ENCODE data around the gene FOXD4. TPM values are rescaled to one million over a fixed set of nuclear protein-coding genes. Genes with fewer than 3 reads are reported as not detected.
A peak's percentile ranks its signal among the peaks of the same experiment; 100 is the strongest.
"Not testable (repeated sequence)": the region's sequence is repeated elsewhere in the genome, so short reads cannot be mapped to it uniquely, and the experiment has no call there.

Gene FOXD4
- total RNA-seq = 0.28 TPM

DNA sequence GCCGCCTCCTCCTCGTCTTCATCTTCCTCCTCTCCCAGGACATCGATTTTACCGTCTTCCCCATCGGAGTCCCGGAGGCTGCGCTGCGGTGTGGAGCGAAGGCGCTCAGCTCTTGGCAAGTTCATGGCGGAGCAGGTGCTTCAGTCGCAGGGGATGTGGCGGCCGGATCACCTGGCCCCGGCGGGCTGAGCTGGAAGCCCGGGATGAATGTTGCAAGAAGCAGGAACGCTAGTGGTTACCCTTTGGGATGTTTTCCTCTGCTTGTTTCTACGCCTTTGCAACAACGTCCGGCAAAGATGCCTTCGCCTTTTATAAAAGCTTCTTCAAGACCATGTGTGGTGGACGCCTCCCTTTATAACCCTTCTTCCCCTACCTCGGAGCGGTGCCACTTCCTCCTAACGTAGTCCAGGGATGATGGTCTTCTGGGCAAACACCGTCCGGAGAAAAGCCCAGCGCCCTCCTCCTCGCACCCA is at the start of gene FOXD4:
FOXD4 (minus strand) TSS at position 423 of the 473 bp plus-strand sequence; CDS start at position 125, 298 bp downstream.
- ATAC-seq = not testable (repeated sequence)

- ATAC-seq = not testable (repeated sequence)
These were observed 41.7 kb upstream of the FOXD4 start for GRCh38 chr9:159871-160270.

DNA sequence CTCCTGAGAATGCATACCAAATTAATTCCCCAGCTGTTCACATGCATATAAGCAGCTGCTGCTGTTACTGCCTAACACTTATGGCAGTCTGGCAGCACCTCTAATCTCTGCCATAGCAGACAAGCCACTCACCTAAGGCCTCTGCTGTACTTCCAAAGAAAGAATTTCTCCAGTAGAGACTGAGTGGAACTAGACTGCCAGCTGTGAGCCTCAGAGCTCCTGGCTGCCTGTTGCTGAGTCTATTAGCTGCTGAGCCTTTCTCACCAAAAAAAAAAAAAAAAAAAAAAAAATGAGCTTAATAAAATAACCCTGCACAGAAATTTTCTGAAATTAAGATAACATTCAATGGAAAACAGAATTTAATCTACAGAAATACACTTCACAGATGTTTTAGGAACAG is 33.0 kb upstream of the FOXD4 start:
- not testable (repeated sequence) for ATAC-seq

DNA sequence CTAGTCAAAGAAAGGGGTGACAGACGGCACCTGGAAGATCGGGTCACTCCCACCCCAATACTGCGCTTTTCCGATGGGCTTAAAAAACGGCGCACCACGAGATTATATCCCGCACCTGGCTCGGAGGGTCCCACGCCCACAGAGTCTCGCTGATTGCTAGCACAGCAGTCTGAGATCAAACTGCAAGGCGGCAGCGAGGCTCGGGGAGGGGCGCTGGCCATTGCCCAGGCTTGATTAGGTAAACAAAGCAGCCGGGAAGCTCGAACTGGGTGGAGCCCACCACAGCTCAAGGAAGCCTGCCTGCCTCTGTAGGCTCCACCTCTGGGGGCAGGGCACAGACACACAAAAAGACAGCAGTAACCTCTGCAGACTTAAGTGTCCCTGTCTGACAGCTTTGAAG is 21.7 kb upstream of the FOXD4 start:
- ATAC-seq = not testable (repeated sequence)

DNA sequence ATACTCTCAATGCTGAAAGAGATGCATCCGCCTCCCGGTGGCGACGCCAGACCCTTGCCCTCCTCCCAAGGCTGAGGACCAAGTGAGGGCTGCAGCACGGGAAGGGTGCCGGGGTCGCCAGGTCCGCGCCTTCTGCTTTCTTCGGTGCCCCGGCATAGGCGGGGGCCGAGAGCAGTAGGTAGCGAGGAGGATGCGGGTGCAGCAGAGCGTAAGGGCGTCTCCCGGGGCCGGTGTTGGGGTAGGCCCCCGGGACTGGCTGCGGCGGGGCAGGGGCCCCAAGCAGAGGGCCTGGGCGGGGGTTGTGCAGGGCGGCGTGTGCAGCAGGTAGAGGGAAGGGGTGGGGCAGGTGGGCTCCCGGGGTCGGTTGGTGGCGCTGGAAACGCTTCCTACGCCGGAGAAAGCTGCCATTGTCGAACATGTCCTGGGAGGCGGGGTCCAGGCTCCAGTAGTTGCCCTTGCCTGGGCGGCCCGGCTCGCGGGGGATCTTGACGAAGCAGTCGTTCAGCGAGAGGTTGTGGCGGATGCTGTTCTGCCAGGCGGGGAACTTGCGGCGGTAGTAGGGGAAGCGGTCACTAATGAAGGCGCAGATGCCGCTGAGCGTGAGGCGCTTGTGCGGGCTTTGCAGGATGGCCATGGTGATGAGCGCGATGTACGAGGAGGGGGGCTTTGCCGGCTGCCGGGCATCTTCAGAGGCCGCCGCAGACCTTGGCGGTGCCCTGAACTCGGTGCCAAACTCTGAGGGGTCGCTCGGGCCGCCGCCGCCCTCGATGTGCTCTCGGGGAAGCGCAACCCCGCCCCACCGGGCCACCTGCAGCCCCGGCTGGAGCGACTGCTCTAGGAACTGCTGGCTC is 848 bp downstream of the FOXD4 start:
- not testable (repeated sequence) for ATAC-seq

DNA sequence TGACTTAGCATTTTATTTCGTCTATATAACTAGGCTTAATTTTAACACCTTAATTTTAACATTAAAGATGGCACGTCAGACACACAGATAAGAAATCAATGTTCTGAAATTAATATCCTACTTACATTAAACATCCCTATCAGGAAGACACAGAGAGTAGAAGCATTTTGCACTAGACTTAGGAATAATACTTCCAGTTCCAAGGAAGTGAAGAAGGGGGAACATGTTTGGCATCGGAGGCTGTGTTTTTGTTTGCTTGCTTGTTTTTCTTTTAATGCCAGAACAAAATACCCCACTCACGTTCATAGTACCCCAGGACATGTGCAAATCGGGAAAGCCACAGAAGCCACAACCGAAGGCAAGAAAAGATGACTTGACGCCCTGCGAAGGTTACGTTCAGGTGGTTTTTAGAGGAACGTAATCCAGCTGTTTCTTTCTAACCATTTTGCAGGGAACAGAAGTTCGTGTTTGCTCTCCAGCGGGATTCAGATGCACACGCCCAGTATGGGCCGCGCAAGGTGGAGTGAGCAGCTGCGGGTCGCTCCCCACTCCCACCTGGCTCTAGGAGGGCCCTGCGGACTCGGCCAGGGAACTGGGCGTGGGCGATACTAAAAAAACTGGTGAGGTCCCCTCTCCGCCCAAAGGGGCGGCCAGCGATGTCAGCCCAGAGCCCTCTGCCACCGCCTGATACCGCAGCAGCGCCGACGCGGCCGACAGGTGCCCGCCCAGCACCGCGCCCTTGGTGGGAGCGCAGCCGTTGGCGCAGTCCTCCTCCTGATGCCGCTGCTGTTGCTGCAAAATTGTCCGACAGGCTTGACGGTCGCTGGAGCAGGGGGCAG is 1.8 kb downstream of the FOXD4 start:
- ATAC-seq = not testable (repeated sequence)

DNA sequence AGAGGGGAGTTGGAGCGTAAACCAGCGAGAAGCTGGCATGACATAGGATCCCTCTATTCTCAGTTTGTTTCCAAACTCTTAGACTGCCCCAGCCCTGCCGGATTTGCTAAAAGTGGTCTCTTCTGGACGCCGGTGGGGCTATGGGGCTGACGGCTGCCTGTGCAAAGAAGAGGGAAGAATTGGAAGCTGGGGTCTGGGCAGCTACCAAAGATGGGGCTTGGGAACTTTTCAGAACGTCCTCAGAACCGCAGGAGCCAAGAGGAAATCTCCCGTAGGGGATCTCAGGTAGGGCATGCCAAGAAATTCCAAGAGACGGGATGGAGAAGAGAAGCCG is 3.1 kb downstream of the FOXD4 start:
- ATAC-seq = not testable (repeated sequence)

DNA sequence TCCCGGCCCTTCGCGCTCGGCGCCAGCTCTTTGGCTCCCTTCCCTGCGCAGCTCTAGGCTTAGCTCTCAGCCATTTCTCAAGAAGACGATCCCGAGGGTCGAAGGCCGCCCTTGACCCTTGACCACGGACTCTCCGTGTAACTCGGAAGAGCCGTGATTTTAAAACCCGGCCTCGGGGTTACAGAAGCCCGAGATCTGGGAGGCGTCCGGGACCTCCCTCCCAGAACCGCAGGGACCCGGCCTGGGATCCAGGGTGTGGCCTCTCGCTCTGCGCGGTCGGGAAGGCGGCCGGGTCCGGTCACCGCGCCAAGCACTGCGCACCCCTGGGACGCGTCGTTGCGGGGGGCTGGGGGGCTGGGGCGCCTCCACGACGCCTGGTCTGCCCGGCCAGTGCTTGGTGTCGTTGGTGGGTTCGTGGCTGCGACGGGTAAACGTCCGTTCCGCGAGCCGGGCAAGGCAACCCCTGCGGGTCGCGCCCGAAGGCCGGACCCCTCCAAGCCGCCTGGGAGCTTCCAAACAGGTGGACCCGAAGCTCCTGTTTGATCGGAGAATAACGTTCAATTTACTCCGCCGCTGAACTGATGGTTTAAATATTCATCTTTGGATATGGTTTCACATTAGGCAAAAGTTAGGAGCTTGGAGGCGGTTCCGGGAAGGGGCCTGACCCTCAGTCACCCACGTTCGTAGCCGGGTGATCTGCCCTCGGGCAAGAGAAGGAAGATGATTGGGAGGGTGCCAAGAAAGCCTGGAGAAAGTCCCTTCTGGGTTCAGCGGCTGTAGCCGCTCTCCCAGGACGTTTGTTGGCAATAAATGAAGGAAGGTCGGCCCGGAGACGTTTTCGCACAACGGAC is 3.7 kb downstream of the FOXD4 start:
- peak; percentile 73 for ATAC-seq

DNA sequence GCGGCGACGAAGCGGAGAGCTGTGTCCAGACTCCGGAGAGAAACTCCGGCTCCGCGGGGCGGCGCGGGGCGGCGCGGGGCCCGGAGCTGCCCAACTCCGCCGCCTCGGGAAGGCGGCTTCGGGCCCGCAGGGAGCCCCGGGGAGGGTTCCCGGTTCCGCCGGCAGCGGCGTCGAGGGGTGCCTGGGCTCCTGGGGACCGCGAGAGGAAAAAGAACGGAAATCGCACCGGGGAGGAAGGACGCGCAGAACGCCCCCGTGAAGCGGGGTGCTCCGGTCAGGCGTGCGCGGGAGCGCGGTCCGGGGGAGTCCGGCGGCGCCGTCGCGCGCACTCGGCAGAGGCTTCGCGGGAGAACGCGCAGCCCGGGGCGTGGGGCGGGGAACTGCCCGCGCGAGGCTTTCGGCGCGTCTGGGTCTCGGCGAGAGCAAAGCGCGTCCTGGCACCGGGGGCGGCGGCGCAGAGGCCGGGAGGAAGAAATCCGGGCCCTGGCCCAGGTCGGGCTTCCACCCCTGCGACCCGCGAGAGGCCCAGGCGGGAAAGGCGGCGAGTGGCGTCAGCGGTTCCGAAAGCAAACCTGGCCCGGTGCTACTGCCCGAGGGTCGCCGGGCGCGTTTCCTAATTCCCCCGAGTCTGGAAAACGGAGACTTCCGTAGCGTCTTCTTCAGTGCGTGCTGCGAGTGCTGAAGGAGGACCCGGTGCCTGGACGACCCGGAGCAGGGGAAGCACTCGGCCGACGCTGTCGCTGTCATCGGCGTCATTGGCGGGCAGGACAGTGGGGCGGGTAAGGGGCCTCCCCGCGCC is 4.5 kb downstream of the FOXD4 start:
- peak; percentile 69 for ATAC-seq

DNA sequence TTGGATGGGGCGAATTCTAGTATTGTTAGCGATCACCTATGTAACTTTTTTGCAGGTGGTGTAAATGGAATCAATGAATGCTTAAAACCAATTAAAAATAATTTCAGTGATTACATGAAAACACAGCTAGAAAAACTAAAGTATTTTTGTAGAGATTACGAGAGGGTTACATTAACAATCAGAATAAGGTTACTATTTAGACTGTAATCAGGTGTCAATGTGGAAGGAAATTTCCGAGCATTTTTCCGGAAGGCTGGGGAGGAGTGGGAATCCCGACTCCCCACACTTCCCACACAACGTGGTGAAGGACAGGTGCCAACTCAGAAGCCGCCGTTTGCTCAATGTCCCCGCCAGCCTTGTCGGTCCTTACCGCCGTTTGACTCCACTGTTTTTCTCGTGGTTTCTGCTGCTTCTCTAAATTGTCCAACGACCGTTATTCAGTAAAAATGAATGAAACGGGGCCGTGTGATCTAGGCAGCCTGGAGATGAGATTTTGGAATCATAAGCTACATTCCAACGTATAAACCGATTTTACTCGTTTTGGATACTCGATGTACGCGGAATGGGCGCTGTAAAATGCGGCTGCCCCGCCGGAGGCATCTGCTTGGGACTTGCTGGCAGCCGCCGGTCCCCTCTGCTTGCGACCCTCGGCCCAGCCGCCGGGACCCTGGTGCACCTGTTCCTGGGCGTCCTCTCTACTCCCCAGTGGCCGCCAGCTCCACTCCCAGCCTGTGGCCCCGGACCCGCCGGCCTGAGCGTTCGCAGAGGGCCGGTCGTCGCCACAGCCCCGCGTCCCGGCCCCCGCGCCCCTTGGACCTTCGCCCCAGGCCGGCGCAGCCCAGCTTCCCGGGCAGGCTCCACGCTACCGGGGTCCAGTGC is 5.4 kb downstream of the FOXD4 start:
- not testable (repeated sequence) for ATAC-seq

GRCh38 chr9:110672-111071 is 7.5 kb downstream of the FOXD4 start:
- not testable (repeated sequence) for ATAC-seq

GRCh38 chr9:109540-109939 is 8.7 kb downstream of the FOXD4 start:
- ATAC-seq = not testable (repeated sequence)

DNA sequence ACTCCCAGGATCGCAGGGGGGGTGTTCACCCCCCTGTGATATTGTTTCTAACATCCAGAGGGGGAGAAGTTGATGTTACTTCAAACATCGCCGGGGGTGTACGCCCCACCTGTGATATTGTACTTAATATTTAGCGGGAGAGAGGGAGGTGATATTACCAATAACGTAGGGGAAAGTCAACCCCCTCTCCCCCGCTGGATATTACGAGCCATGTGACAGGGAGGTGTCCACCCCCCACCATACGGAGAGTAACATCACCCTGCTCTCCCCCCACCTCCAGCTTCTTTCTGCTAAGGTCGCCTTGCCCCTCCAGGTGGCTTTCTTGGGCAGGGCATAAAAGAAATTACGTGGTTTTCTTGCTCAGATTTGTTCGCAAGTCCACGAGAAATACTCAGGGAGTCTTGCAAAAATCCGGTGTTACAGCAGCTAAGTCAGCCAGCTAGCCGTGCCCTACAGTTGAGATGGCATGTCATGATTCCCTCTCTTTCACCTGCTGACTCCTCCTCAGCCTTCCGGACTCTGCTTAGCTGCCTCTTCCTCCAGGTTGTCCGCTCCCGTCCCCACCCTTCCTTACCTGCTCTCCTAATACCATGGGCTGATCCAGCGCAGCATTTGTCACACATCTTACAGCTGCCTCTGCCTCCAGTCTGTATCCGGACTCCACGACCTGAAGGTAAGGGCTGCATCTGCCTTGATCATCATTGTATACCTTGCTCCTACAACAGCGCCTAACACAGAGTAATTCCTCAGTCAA is 9.3 kb downstream of the FOXD4 start:
- ATAC-seq = peak; percentile 50

GRCh38 chr9:105991-106390 is 12.2 kb downstream of the FOXD4 start:
- ATAC-seq = not testable (repeated sequence)

- ATAC-seq = not testable (repeated sequence)
These were observed 17.8 kb downstream of the FOXD4 start for GRCh38 chr9:100430-100829.

DNA sequence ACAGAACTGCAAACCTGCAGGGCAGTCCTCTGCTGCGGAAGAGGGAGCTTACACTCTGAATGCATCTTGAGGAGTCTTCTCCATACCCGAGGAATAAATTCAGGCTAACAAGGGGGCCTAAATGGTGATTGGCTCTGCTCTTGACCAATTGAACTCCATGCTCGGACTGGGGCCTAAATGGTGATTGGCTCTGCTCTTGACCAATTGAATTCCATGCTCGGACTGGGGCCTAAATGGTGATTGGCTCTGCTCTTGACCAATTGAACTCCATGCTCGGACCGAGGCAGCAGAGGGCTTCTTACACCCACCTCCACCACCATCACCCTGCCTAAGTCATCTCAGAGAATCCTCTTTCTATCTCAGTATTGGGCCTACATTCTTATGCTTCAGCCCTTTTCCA is 18.4 kb downstream of the FOXD4 start:
- ATAC-seq = not testable (repeated sequence)

DNA sequence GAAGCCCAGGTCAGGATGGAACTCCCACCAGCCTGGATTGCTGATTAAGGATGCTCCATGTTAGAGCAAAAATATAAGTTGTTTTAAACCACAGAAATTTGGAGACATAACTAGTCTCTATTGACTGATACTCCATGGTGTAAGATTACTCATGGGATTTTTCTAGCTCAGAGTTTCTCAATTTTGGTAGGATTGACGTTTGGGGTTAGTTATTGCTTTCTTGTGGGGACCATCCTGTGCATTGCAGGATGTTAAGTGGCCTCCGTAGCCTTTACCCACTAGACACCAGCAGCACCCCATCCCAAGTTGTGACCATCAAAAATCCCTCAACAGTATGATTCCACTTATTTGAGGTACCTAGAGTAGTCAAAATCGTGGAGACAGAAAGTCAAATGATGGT is 19.4 kb downstream of the FOXD4 start:
- ATAC-seq = not testable (repeated sequence)

GRCh38 chr9:94992-95391 is 23.2 kb downstream of the FOXD4 start:
- not testable (repeated sequence) for ATAC-seq

GRCh38 chr9:94323-94722 is 23.9 kb downstream of the FOXD4 start:
- not testable (repeated sequence) for ATAC-seq

GRCh38 chr9:93909-94308 is 24.3 kb downstream of the FOXD4 start:
- ATAC-seq = not testable (repeated sequence)

All from esophagus mucosa (tissue), 1 donor.